Adrenal gland (tissue), 12 donors: Measurements from ENCODE around the gene ALDH18A1. TPM values are rescaled to one million over a fixed set of nuclear protein-coding genes. Genes with fewer than 3 reads are reported as not detected.

Experiments used
- DNase-seq, 7 donors: peaks; one replicate each; pipeline ENCODE4 v3.0.0-alpha.2; 2019 to 2020
- H3K27ac ChIP-seq, 5 donors: fragments of 200-600 bp; sonication (generic) in 4 of 5; 1 replicate in 3 of 5; 2 replicates in 2 of 5; pipeline versions ENCODE4 v1.5.1 to v1.8.0; 2016 to 2020; ENCODE audit warnings: mild to moderate bottlenecking in 1 of 5
- H3K27me3 ChIP-seq: fragments of 200-600 bp; 2 replicates; pipeline ENCODE4 v1.8.0; 2021
- H3K36me3 ChIP-seq, 2 donors: fragments of 200-600 bp; replicated peaks in 1 of 2; 1 replicate in 1 of 2; 2 replicates in 1 of 2; pipeline versions ENCODE4 v1.5.1 to v1.8.0; 2018 to 2022
- H3K4me1 ChIP-seq, 2 donors: fragments of 200-600 bp; replicated peaks in 1 of 2; 1 replicate in 1 of 2; 2 replicates in 1 of 2; pipeline versions ENCODE4 v1.5.1 to v1.8.0; 2018 to 2021
- H3K4me3 ChIP-seq, 4 donors: fragments of 200-600 bp; sonication (generic) in 3 of 4; one replicate each; pipeline ENCODE4 v1.5.1; 2016 to 2018
- H3K9me3 ChIP-seq, 3 donors: fragments of 200-600 bp; sonication (generic) in 1 of 3; replicated peaks in 1 of 3; 1 replicate in 2 of 3; 2 replicates in 1 of 3; pipeline versions ENCODE4 v1.5.1 to v1.8.0; 2016 to 2021
- POLR2A ChIP-seq, 2 donors: fragments of 450-650 bp; IDR thresholded peaks; one replicate each; pipeline ENCODE4 v1.6.1; 2017; ENCODE audit warnings: antibody characterized with exemption in 2 of 2, mild to moderate bottlenecking in 2 of 2, moderate library complexity in 1 of 2
- WGBS, 4 donors: extraction: QIAGEN DNeasy Blood & Tissue Kit in 2 of 4; methylation state at CpG; one replicate each; pipeline versions ENCODE4 v1.1.5 to v1.1.7; 2013 to 2017; 5-methylcytosine and 5-hydroxymethylcytosine counted together
- intact Hi-C, 2 donors: fragments of 100-400 bp; cut with DNase I; formaldehyde crosslinking; loops; one replicate each; pipeline versions ENCODE4 v1.14.1 to v1.15.0; 2022 to 2023
- polyA plus RNA-seq, 3 donors: library from polyadenylated mRNA; stranded (reverse); fragments of 200-250 nt in 2 of 3; fragments of 350-450 nt in 1 of 3; fragmentation: Illumina TruSeq in 1 of 3; extraction: RNeasy Lipid Tissue Mini Kit (QIAGEN cat#74804) in 1 of 3; gene quantifications; one replicate each; pipeline ENCODE4 v1.2.3, GENCODE V29; 2013 to 2014
- total RNA-seq, 9 donors: library from RNA; depleted of rRNA in 4 of 9; stranded (reverse); fragments of >200 nt in 4 of 9; fragments of 120-200 nt in 1 of 9; fragmentation: NEBNext Ultra II Directional in 1 of 9; extraction: Animal tissue kit (Norgen Biotek cat#: 25700) in 1 of 9; gene quantifications; one replicate each; pipeline versions ENCODE4 v1.1.0 to v1.2.4, GENCODE V29; 2013 to 2023
- TF ChIP-seq, protein P1 (sequence below), 6 experiments: fragments of 450-650 bp in 4 of 6; fragments of 200-600 bp in 2 of 6; sonication (generic) in 1 of 6; IDR thresholded peaks; 1 replicate in 5 of 6; 2 replicates in 1 of 6; pipeline versions ENCODE4 v1.5.1 to v1.8.0; 2016 to 2021; ENCODE audit warnings: antibody characterized with exemption in 6 of 6, mild to moderate bottlenecking in 2 of 6, moderate library complexity in 1 of 6
- donor health status: healthy with polysubstance abuse.
- donor health status: Bipolar disorder and iron deficiency.
- donor health status: DM: yes; HTN: yes; CAD: no.
- donor health status: DM: no; HTN: no; CAD: no.
- donor health status: DM: no; HTN: no; CAD: no.
- donor health status: DM: yes; HTN: yes; CAD: no.

Gene ALDH18A1
- total and polyA plus RNA-seq, 12 donors, result 16.4 to 52.7 (median 39.8) TPM

GRCh38 chr10:95574649-95575365 lies 81.7 kb downstream of the ALDH18A1 start:
- Histone ChIP-seq H3K36me3 (no peaks in the 10 kb centered on the region), H3K27me3 (no peaks in the 10 kb centered on the region), H3K4me1 (peaks cover 0 to 5% of the 10 kb centered on the region in 2 donors), H3K27ac (no peak overlapping the region), H3K4me3 (no peak overlapping the region), H3K9me3 (no peaks in the 10 kb centered on the region)
- 57 to 70% (median 68%) methylated on average over 10 to 11 of the region's 11 CpGs for WGBS, 4 donors
- no peak for TF ChIP-seq POLR2A (IDR thresholded peaks at IDR 0.05)
- TF ChIP-seq, protein P1, sequence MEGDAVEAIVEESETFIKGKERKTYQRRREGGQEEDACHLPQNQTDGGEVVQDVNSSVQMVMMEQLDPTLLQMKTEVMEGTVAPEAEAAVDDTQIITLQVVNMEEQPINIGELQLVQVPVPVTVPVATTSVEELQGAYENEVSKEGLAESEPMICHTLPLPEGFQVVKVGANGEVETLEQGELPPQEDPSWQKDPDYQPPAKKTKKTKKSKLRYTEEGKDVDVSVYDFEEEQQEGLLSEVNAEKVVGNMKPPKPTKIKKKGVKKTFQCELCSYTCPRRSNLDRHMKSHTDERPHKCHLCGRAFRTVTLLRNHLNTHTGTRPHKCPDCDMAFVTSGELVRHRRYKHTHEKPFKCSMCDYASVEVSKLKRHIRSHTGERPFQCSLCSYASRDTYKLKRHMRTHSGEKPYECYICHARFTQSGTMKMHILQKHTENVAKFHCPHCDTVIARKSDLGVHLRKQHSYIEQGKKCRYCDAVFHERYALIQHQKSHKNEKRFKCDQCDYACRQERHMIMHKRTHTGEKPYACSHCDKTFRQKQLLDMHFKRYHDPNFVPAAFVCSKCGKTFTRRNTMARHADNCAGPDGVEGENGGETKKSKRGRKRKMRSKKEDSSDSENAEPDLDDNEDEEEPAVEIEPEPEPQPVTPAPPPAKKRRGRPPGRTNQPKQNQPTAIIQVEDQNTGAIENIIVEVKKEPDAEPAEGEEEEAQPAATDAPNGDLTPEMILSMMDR (IDR thresholded peaks at IDR 0.05), result no peak
- intact Hi-C loops, result no loop called here
- DNase-seq, result no peak

GRCh38 chr10:95573964-95574604 lies 82.4 kb downstream of the ALDH18A1 start:
- 84 to 91% (median 89%) methylated on average over 6 of the region's 6 CpGs for WGBS, 4 donors
- no peak for DNase-seq
- Histone ChIP-seq H3K4me3 (no peak overlapping the region), H3K27me3 (no peaks in the 10 kb centered on the region), H3K9me3 (no peaks in the 10 kb centered on the region), H3K27ac (no peak overlapping the region), H3K36me3 (no peaks in the 10 kb centered on the region), H3K4me1 (peaks cover 0 to 5% of the 10 kb centered on the region in 2 donors)
- intact Hi-C loops, result no loop called here
- TF ChIP-seq POLR2A (IDR thresholded peaks at IDR 0.05), result no peak
- TF ChIP-seq, protein P1 (IDR thresholded peaks at IDR 0.05), result no peak

DNA sequence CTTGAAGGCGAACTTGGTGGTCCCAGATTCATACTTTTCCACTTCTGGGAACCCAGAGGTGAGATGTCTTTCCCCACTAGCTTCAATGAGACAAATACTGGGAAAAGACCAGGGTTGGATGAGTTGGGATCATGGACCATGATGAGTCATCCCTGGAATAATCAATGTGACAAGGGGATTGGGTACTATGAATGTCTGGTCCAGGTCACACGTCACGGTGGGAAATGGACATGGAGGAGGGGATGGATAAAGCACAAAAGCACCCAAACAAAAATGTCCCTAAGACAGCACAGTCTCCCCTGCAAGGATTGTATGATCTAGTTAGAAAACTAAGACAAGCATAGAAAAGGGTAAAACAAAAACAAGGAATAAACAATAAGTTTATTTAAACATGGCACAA lies 83.0 kb downstream of the ALDH18A1 start:
- Histone ChIP-seq H3K9me3 (no peaks in the 10 kb centered on the region), H3K4me3 (no peak overlapping the region), H3K27me3 (no peaks in the 10 kb centered on the region), H3K36me3 (no peaks in the 10 kb centered on the region), H3K4me1 (peaks cover 0 to 5% of the 10 kb centered on the region in 2 donors), H3K27ac (no peak overlapping the region)
- DNase-seq, result no peak
- intact Hi-C loops, result no loop called here
- TF ChIP-seq, protein P1 (IDR thresholded peaks at IDR 0.05), result no peak
- no peak for TF ChIP-seq POLR2A (IDR thresholded peaks at IDR 0.05)
- 84 to 94% (median 89%) methylated on average over 3 of the region's 3 CpGs for WGBS, 4 donors

GRCh38 chr10:95572131-95572820 lies 84.2 kb downstream of the ALDH18A1 start:
- H3K4me1 ChIP-seq, result peaks cover 0 to 5% of the 10 kb centered on the region in 2 donors
- DNase-seq, result no peak
- H3K27me3 ChIP-seq, result no peaks in the 10 kb centered on the region
- H3K27ac ChIP-seq, result no peak overlapping the region
- intact Hi-C loops, result no loop called here
- H3K36me3 ChIP-seq, result no peaks in the 10 kb centered on the region
- TF ChIP-seq, protein P1 (IDR thresholded peaks at IDR 0.05), result no peak
- no peak for TF ChIP-seq POLR2A (IDR thresholded peaks at IDR 0.05)
- 26 to 40% (median 36%) methylated on average over 7 of the region's 7 CpGs for WGBS, 4 donors
- H3K4me3 ChIP-seq, result no peak overlapping the region
- no peaks in the 10 kb centered on the region for H3K9me3 ChIP-seq
